ENCODE data around the gene TAS2R41. TPM values are rescaled to one million over a fixed set of nuclear protein-coding genes. Genes with fewer than 3 reads are reported as not detected.

TAS2R41 gene
- polyA plus RNA-seq, 1 donor = not detected

GRCh38 chr7:143492799-143493739 lies 15.4 kb downstream of the TAS2R41 start:
- no peaks in the 10 kb centered on the region for H3K9me3 ChIP-seq (ENCODE audit: control insufficient read depth, low read depth, low read length)
- no peak for DNase-seq
- H3K27me3 ChIP-seq (ENCODE audit: control insufficient read depth, insufficient read depth, low read length) = no peaks in the 10 kb centered on the region
- H3K27ac ChIP-seq (ENCODE audit: low read length) = no peak overlapping the region
- H3K36me3 ChIP-seq (ENCODE audit: control insufficient read depth, insufficient read depth, low read length) = no peaks in the 10 kb centered on the region
- H3K4me1 ChIP-seq (ENCODE audit: control insufficient read depth, insufficient read depth, low read length) = no peaks in the 10 kb centered on the region
- H3K4me3 ChIP-seq (ENCODE audit: low read length) = no peak overlapping the region
- WGBS (ENCODE audit: insufficient coverage, low lambda C conversion rate) = 40% methylated on average over 1 of the region's 6 CpGs

GRCh38 chr7:143493751-143494150 lies 16.1 kb downstream of the TAS2R41 start:
- no peak overlapping the region for H3K27ac ChIP-seq (ENCODE audit: low read length)
- WGBS (ENCODE audit: insufficient coverage, low lambda C conversion rate) = no CpG with 5 or more reads among the region's 1 CpG
- no peak for DNase-seq
- no peaks in the 10 kb centered on the region for H3K9me3 ChIP-seq (ENCODE audit: control insufficient read depth, low read depth, low read length)
- H3K4me1 ChIP-seq (ENCODE audit: control insufficient read depth, insufficient read depth, low read length) = no peaks in the 10 kb centered on the region
- H3K4me3 ChIP-seq (ENCODE audit: low read length) = no peak overlapping the region
- no peaks in the 10 kb centered on the region for H3K36me3 ChIP-seq (ENCODE audit: control insufficient read depth, insufficient read depth, low read length)
- H3K27me3 ChIP-seq (ENCODE audit: control insufficient read depth, insufficient read depth, low read length) = no peaks in the 10 kb centered on the region

GRCh38 chr7:143494622-143495021 lies 16.9 kb downstream of the TAS2R41 start:
- Histone ChIP-seq H3K27me3 (ENCODE audit: control insufficient read depth, insufficient read depth, low read length) (no peaks in the 10 kb centered on the region), H3K27ac (ENCODE audit: low read length) (no peak overlapping the region), H3K4me1 (ENCODE audit: control insufficient read depth, insufficient read depth, low read length) (no peaks in the 10 kb centered on the region), H3K4me3 (ENCODE audit: low read length) (no peak overlapping the region), H3K9me3 (ENCODE audit: control insufficient read depth, low read depth, low read length) (no peaks in the 10 kb centered on the region), H3K36me3 (ENCODE audit: control insufficient read depth, insufficient read depth, low read length) (no peaks in the 10 kb centered on the region)
- 100% methylated on average over 1 of the region's 1 CpG for WGBS (ENCODE audit: insufficient coverage, low lambda C conversion rate)
- DNase-seq = no peak

- Histone ChIP-seq H3K27me3 (ENCODE audit: control insufficient read depth, insufficient read depth, low read length) (no peaks in the 10 kb centered on the region), H3K36me3 (ENCODE audit: control insufficient read depth, insufficient read depth, low read length) (no peaks in the 10 kb centered on the region), H3K4me1 (ENCODE audit: control insufficient read depth, insufficient read depth, low read length) (no peaks in the 10 kb centered on the region), H3K27ac (ENCODE audit: low read length) (no peak overlapping the region), H3K9me3 (ENCODE audit: control insufficient read depth, low read depth, low read length) (no peaks in the 10 kb centered on the region), H3K4me3 (ENCODE audit: low read length) (no peak overlapping the region)
- DNase-seq = no peak
Observed at GRCh38 chr7:143495851-143496250, 18.2 kb downstream of the TAS2R41 start.

- Histone ChIP-seq H3K27me3 (ENCODE audit: control insufficient read depth, insufficient read depth, low read length) (no peaks in the 10 kb centered on the region), H3K4me3 (ENCODE audit: low read length) (no peak overlapping the region), H3K27ac (ENCODE audit: low read length) (no peak overlapping the region), H3K9me3 (ENCODE audit: control insufficient read depth, low read depth, low read length) (no peaks in the 10 kb centered on the region), H3K36me3 (ENCODE audit: control insufficient read depth, insufficient read depth, low read length) (no peaks in the 10 kb centered on the region), H3K4me1 (ENCODE audit: control insufficient read depth, insufficient read depth, low read length) (no peaks in the 10 kb centered on the region)
- 93% methylated on average over 3 of the region's 3 CpGs for WGBS (ENCODE audit: insufficient coverage, low lambda C conversion rate)
- no peak for DNase-seq
Observed at GRCh38 chr7:143496263-143496662, 18.6 kb downstream of the TAS2R41 start.

GRCh38 chr7:143497008-143497795 lies 19.5 kb downstream of the TAS2R41 start:
- DNase-seq = no peak
- no peaks in the 10 kb centered on the region for H3K36me3 ChIP-seq (ENCODE audit: control insufficient read depth, insufficient read depth, low read length)
- WGBS (ENCODE audit: insufficient coverage, low lambda C conversion rate) = no CpG with 5 or more reads among the region's 4 CpGs
- no peak overlapping the region for H3K4me3 ChIP-seq (ENCODE audit: low read length)
- H3K27me3 ChIP-seq (ENCODE audit: control insufficient read depth, insufficient read depth, low read length) = no peaks in the 10 kb centered on the region
- H3K4me1 ChIP-seq (ENCODE audit: control insufficient read depth, insufficient read depth, low read length) = no peaks in the 10 kb centered on the region
- H3K27ac ChIP-seq (ENCODE audit: low read length) = no peak overlapping the region
- H3K9me3 ChIP-seq (ENCODE audit: control insufficient read depth, low read depth, low read length) = no peaks in the 10 kb centered on the region

- Histone ChIP-seq H3K4me3 (ENCODE audit: low read length) (no peak overlapping the region), H3K9me3 (ENCODE audit: control insufficient read depth, low read depth, low read length) (no peaks in the 10 kb centered on the region), H3K36me3 (ENCODE audit: control insufficient read depth, insufficient read depth, low read length) (no peaks in the 10 kb centered on the region), H3K27me3 (ENCODE audit: control insufficient read depth, insufficient read depth, low read length) (no peaks in the 10 kb centered on the region), H3K4me1 (ENCODE audit: control insufficient read depth, insufficient read depth, low read length) (no peaks in the 10 kb centered on the region), H3K27ac (ENCODE audit: low read length) (no peak overlapping the region)
- no CpG with 5 or more reads among the region's 2 CpGs for WGBS (ENCODE audit: insufficient coverage, low lambda C conversion rate)
- DNase-seq = peak; percentile 12 to 29
Observed at GRCh38 chr7:143499246-143499645, 21.6 kb downstream of the TAS2R41 start.

GRCh38 chr7:143499743-143500348 lies 22.2 kb downstream of the TAS2R41 start:
- Histone ChIP-seq H3K27ac (ENCODE audit: low read length) (no peak overlapping the region), H3K36me3 (ENCODE audit: control insufficient read depth, insufficient read depth, low read length) (no peaks in the 10 kb centered on the region), H3K27me3 (ENCODE audit: control insufficient read depth, insufficient read depth, low read length) (no peaks in the 10 kb centered on the region), H3K4me1 (ENCODE audit: control insufficient read depth, insufficient read depth, low read length) (no peaks in the 10 kb centered on the region), H3K9me3 (ENCODE audit: control insufficient read depth, low read depth, low read length) (no peaks in the 10 kb centered on the region), H3K4me3 (ENCODE audit: low read length) (no peak overlapping the region)
- WGBS (ENCODE audit: insufficient coverage, low lambda C conversion rate) = 100% methylated on average over 1 of the region's 8 CpGs
- DNase-seq = no peak

GRCh38 chr7:143503261-143503660 lies 25.6 kb downstream of the TAS2R41 start:
- H3K27ac ChIP-seq (ENCODE audit: low read length) = no peak overlapping the region
- H3K9me3 ChIP-seq (ENCODE audit: control insufficient read depth, low read depth, low read length) = no peaks in the 10 kb centered on the region
- no peak overlapping the region for H3K4me3 ChIP-seq (ENCODE audit: low read length)
- H3K36me3 ChIP-seq (ENCODE audit: control insufficient read depth, insufficient read depth, low read length) = no peaks in the 10 kb centered on the region
- H3K4me1 ChIP-seq (ENCODE audit: control insufficient read depth, insufficient read depth, low read length) = no peaks in the 10 kb centered on the region
- WGBS (ENCODE audit: insufficient coverage, low lambda C conversion rate) = no CpG with 5 or more reads among the region's 2 CpGs
- no peaks in the 10 kb centered on the region for H3K27me3 ChIP-seq (ENCODE audit: control insufficient read depth, insufficient read depth, low read length)
- DNase-seq = no peak

- Histone ChIP-seq H3K4me1 (ENCODE audit: control insufficient read depth, insufficient read depth, low read length) (no peaks in the 10 kb centered on the region), H3K27me3 (ENCODE audit: control insufficient read depth, insufficient read depth, low read length) (no peaks in the 10 kb centered on the region), H3K27ac (ENCODE audit: low read length) (no peak overlapping the region), H3K36me3 (ENCODE audit: control insufficient read depth, insufficient read depth, low read length) (no peaks in the 10 kb centered on the region), H3K4me3 (ENCODE audit: low read length) (no peak overlapping the region), H3K9me3 (ENCODE audit: control insufficient read depth, low read depth, low read length) (no peaks in the 10 kb centered on the region)
- WGBS (ENCODE audit: insufficient coverage, low lambda C conversion rate) = no CpG with 5 or more reads among the region's 5 CpGs
- no peak for DNase-seq
Observed at GRCh38 chr7:143504215-143504936, 26.7 kb downstream of the TAS2R41 start.

Data from large intestine (tissue), 3 donors.